Mesenchymal stem cell (in vitro differentiated cells and primary cell): Measurements from ENCODE around the gene OTOP3.

ENCODE experiments used
- DNase-seq: peaks from one replicate; pipeline ENCODE4 v3.0.0-alpha.2; 2013
- H2AFZ ChIP-seq: one replicate; pipeline ENCODE4 v1.6.1; 2013; ENCODE audit warnings: low read depth, mild to moderate bottlenecking, control low read depth, inconsistent platforms, low read length, moderate library complexity
- H2AK5ac ChIP-seq: 2 replicates; pipeline ENCODE4 v1.6.1; 2013; ENCODE audit warnings: low read length, moderate library complexity, mild to moderate bottlenecking, inconsistent platforms; ENCODE audit not compliant: severe bottlenecking
- H2BK120ac ChIP-seq: one replicate; pipeline ENCODE4 v1.6.1; 2013; ENCODE audit warnings: low read depth, mild to moderate bottlenecking, inconsistent platforms, low read length, moderate library complexity
- H2BK12ac ChIP-seq, 2 experiments: one replicate each; pipeline ENCODE4 v1.6.1; 2013; ENCODE audit warnings: inconsistent platforms in 2 of 2, low read length in 2 of 2, mild to moderate bottlenecking in 2 of 2, moderate library complexity in 2 of 2, control low read depth in 1 of 2
- H2BK15ac ChIP-seq: one replicate; pipeline ENCODE4 v1.6.1; 2013; ENCODE audit warnings: mild to moderate bottlenecking, low read depth, inconsistent platforms; ENCODE audit not compliant: poor library complexity, severe bottlenecking
- H2BK5ac ChIP-seq: 2 replicates; pipeline ENCODE4 v1.6.1; 2013; ENCODE audit warnings: low read depth, mild to moderate bottlenecking, low read length, control low read depth, inconsistent platforms; ENCODE audit not compliant: poor library complexity, severe bottlenecking
- H3K14ac ChIP-seq, 2 experiments: one replicate each; pipeline ENCODE4 v1.6.1; 2013; ENCODE audit warnings: inconsistent platforms in 2 of 2, low read length in 2 of 2, control low read depth in 1 of 2, mild to moderate bottlenecking in 1 of 2, moderate library complexity in 1 of 2
- H3K18ac ChIP-seq, 2 experiments: one replicate each; pipeline ENCODE4 v1.6.1; 2013; ENCODE audit warnings: inconsistent platforms in 2 of 2, low read length in 2 of 2, control low read depth in 1 of 2, low read depth in 1 of 2, mild to moderate bottlenecking in 1 of 2
- H3K23ac ChIP-seq, 2 experiments: one replicate each; pipeline ENCODE4 v1.6.1; 2013; ENCODE audit warnings: inconsistent platforms in 2 of 2, low read length in 2 of 2, mild to moderate bottlenecking in 2 of 2, moderate library complexity in 2 of 2, control low read depth in 1 of 2
- H3K27ac ChIP-seq: 2 replicates; pipeline ENCODE4 v1.5.1; 2013; ENCODE audit warnings: mild to moderate bottlenecking, moderate library complexity, low read length, control low read depth, inconsistent platforms; ENCODE audit not compliant: poor library complexity, severe bottlenecking
- H3K27me3 ChIP-seq, 2 experiments: 2 replicates each; pipeline versions ENCODE4 v1.6.1 to v1.7.0; 2013; ENCODE audit warnings: low read length in 2 of 2, mild to moderate bottlenecking in 2 of 2, moderate library complexity in 2 of 2, control low read depth in 1 of 2, inconsistent platforms in 1 of 2; ENCODE audit not compliant: control insufficient read depth in 1 of 2, insufficient read depth in 1 of 2
- H3K36me3 ChIP-seq, 2 experiments: 2 replicates each; pipeline versions ENCODE4 v1.6.1 to v1.7.0; 2013; ENCODE audit warnings: low read length in 2 of 2, control low read depth in 1 of 2, inconsistent platforms in 1 of 2, low read depth in 1 of 2, mild to moderate bottlenecking in 1 of 2; ENCODE audit not compliant: insufficient read depth in 2 of 2, control insufficient read depth in 1 of 2
- H3K4ac ChIP-seq, 2 experiments: one replicate each; pipeline ENCODE4 v1.6.1; 2013; ENCODE audit warnings: inconsistent platforms in 2 of 2, low read length in 2 of 2, mild to moderate bottlenecking in 2 of 2, moderate library complexity in 2 of 2, control low read depth in 1 of 2, low read depth in 1 of 2
- H3K4me1 ChIP-seq: 2 replicates; pipeline ENCODE4 v1.6.1; 2013; ENCODE audit warnings: low read depth, low read length, control low read depth; ENCODE audit not compliant: control insufficient read depth, insufficient read depth
- H3K4me2 ChIP-seq: 2 replicates; pipeline ENCODE4 v1.6.1; 2013; ENCODE audit warnings: low read length, mild to moderate bottlenecking, inconsistent platforms; ENCODE audit not compliant: poor library complexity, severe bottlenecking
- H3K4me3 ChIP-seq, 2 experiments: 2 replicates each; pipeline versions ENCODE4 v1.5.1 to v1.7.0; 2013; ENCODE audit warnings: low read length in 2 of 2, mild to moderate bottlenecking in 2 of 2, control low read depth in 1 of 2, low read depth in 1 of 2; ENCODE audit not compliant: insufficient read depth in 1 of 2
- H3K79me1 ChIP-seq: replicated peaks from 2 replicates; pipeline ENCODE4 v1.6.1; 2013; ENCODE audit warnings: mild to moderate bottlenecking, control low read depth, low read length, inconsistent platforms; ENCODE audit not compliant: poor library complexity, severe bottlenecking
- H3K9ac ChIP-seq: 2 replicates; pipeline ENCODE4 v1.7.0; 2013; ENCODE audit warnings: mild to moderate bottlenecking, low read length, moderate library complexity
- H3K9me3 ChIP-seq: 2 replicates; pipeline ENCODE4 v1.7.0; 2013; ENCODE audit warnings: mild to moderate bottlenecking, low read length; ENCODE audit not compliant: control insufficient read depth
- H4K8ac ChIP-seq: one replicate; pipeline ENCODE4 v1.6.1; 2013; ENCODE audit warnings: inconsistent platforms, mild to moderate bottlenecking, low read length, moderate library complexity
- H4K91ac ChIP-seq: one replicate; pipeline ENCODE4 v1.6.1; 2013; ENCODE audit warnings: mild to moderate bottlenecking, low read length, inconsistent platforms
- WGBS: methylation state at CpG from one replicate; pipeline ENCODE4 v1.1.7; 2013; ENCODE audit warnings: mixed read lengths; 5-methylcytosine and 5-hydroxymethylcytosine counted together

Gene OTOP3

GRCh38 chr17:74892013-74892841, 43.5 kb upstream of the OTOP3 start:
- Histone ChIP-seq H3K4me2 (no peak overlapping the region), H3K9ac (no peak overlapping the region), H3K23ac (no peak overlapping the region), H2BK120ac (no peak overlapping the region), H2BK15ac (no peak overlapping the region), H2BK5ac (no peak overlapping the region), H3K27me3 (peaks cover 70 to 85% of the 10 kb centered on the region in 2 experiments), H3K27ac (no peak overlapping the region), H3K4me3 (no peak overlapping the region), H3K4me1 (peaks cover 15% of the 10 kb centered on the region), H3K79me1 (no peaks in the 10 kb centered on the region), H2AFZ (no peak overlapping the region), H2BK12ac (no peak overlapping the region), H2AK5ac (no peak overlapping the region), H3K18ac (no peak overlapping the region), H3K9me3 (no peaks in the 10 kb centered on the region), H3K14ac (no peak overlapping the region), H4K91ac (no peak overlapping the region), H3K36me3 (no peaks in the 10 kb centered on the region), H3K4ac (no peak overlapping the region), H4K8ac (no peak overlapping the region)
- DNase-seq, result no peak
- WGBS, result 74% methylated on average over 19 of the region's 20 CpGs

GRCh38 chr17:74892974-74893911, 42.5 kb upstream of the OTOP3 start, which contains the start of gene FADS6:
Gene FADS6, minus strand, starts transcription at chr17:74893633. Its CDS starts 38 bp downstream, at chr17:74893595.
- no peak within 1 kb of the TSS for H3K18ac ChIP-seq
- DNase-seq, result no peak
- H3K9ac ChIP-seq, result no peak within 1 kb of the TSS
- H2AFZ ChIP-seq, result no peak within 1 kb of the TSS
- peak within 1 kb of the TSS; percentile 39 for H4K8ac ChIP-seq
- peak within 1 kb of the TSS; percentile 40 for H3K4me2 ChIP-seq
- peak within 1 kb of the TSS in 1 of 2 experiments; percentile 26 for H3K4me3 ChIP-seq
- no peak within 1 kb of the TSS for H3K4ac ChIP-seq
- H2AK5ac ChIP-seq, result no peak within 1 kb of the TSS
- H3K23ac ChIP-seq, result peak within 1 kb of the TSS in 1 of 2 experiments; percentile 26
- no peak within 1 kb of the TSS for H4K91ac ChIP-seq
- H3K14ac ChIP-seq, result no peak within 1 kb of the TSS
- H3K27ac ChIP-seq, result no peak within 1 kb of the TSS
- WGBS, result 10% methylated on average over 67 of the region's 86 CpGs
- no peaks in the 10 kb centered on the region for H3K79me1 ChIP-seq
- H3K27me3 ChIP-seq, result peaks cover 67 to 88% of the 10 kb centered on the region in 2 experiments
- H2BK120ac ChIP-seq, result no peak within 1 kb of the TSS
- H3K9me3 ChIP-seq, result no peaks in the 10 kb centered on the region
- no peak within 1 kb of the TSS for H2BK15ac ChIP-seq
- no peak within 1 kb of the TSS for H2BK12ac ChIP-seq
- no peaks in the 10 kb centered on the region for H3K36me3 ChIP-seq
- H3K4me1 ChIP-seq, result peaks cover 15% of the 10 kb centered on the region
- H2BK5ac ChIP-seq, result no peak within 1 kb of the TSS

- Histone ChIP-seq H3K79me1 (no peaks in the 10 kb centered on the region), H3K4me3 (no peak overlapping the region), H3K27me3 (peaks cover 59 to 83% of the 10 kb centered on the region in 2 experiments), H2BK15ac (no peak overlapping the region), H3K18ac (no peak overlapping the region), H2BK120ac (no peak overlapping the region), H2AK5ac (no peak overlapping the region), H4K91ac (no peak overlapping the region), H2BK12ac (no peak overlapping the region), H3K36me3 (no peaks in the 10 kb centered on the region), H3K9ac (no peak overlapping the region), H2AFZ (no peak overlapping the region), H3K4ac (no peak overlapping the region), H3K14ac (no peak overlapping the region), H4K8ac (no peak overlapping the region), H3K9me3 (no peaks in the 10 kb centered on the region), H2BK5ac (no peak overlapping the region), H3K27ac (no peak overlapping the region), H3K23ac (no peak overlapping the region), H3K4me2 (no peak overlapping the region), H3K4me1 (peaks cover 15% of the 10 kb centered on the region)
- WGBS, result 36% methylated on average over 22 of the region's 22 CpGs
- no peak for DNase-seq
These were observed 41.6 kb upstream of the OTOP3 start for GRCh38 chr17:74893936-74894671.
